NCI-H1436 treated with DMSO at 0.1 percent for 48 hours (cell line): Measurements from ENCODE around the gene HOXD12.

Experiments used
- DNase-seq: peaks from one replicate; lab custom pipeline; 2025; lab: John Stamatoyannopoulos, UW

Gene HOXD12

GRCh38 chr2:176148751-176149421 is 49.3 kb downstream of the HOXD12 start:
- DNase-seq = no peak

- DNase-seq = no peak
Measured at GRCh38 chr2:176149481-176149938, 49.9 kb downstream of the HOXD12 start.

GRCh38 chr2:176149939-176150583 is 50.5 kb downstream of the HOXD12 start:
- no peak for DNase-seq

- no peak for DNase-seq
Measured at GRCh38 chr2:176150584-176151441, 51.2 kb downstream of the HOXD12 start.

GRCh38 chr2:176151442-176152287 is 52.1 kb downstream of the HOXD12 start, which contains the start of gene HOXD4:
TSS of gene HOXD4 (plus strand) at chr2:176151550. CDS start at chr2:176151634, 84 bp downstream.
- no peak for DNase-seq
